ENCODE results near the gene HSF2BP.
"Not testable (repeated sequence)": the region's sequence is repeated elsewhere in the genome, so short reads cannot be mapped to it uniquely, and the experiment has no call there.

The HSF2BP gene

DNA sequence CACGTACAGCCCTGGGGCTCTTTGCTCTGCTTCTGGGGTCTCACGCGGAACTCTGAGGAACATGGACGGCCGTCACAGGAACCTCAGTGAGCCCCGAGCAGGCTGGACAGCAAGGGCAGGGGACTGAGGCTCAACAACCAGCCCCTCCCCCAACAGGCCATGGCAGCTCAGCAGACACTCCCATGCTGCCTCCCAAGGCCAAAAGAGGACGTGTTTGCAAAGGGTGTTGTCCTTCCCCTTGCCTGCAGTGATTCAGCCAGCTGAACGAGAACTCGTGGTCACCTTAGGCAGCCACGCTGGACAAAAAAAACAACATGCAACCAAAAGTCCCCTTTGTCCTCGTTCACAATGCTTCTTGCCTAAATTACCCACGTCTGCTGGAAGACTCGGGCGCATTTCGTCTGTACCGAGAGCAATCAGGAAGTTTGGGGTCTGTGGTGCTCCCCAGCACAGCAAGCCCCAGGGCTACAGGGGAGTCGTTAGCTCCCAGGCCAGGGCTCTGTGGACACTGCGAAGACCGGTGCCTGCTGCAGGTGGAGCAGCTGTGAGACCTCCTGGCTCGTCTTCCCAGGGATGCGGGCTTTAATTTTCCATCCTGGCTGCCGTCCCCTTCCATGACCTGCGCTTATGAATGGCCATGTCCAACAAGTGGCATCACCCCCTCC lies 156.7 kb downstream of the HSF2BP start:
- H3K36me3 ChIP-seq; H3K4me3 ChIP-seq (ENCODE audit: low read depth, low read length); H3K4me1 ChIP-seq: not testable (repeated sequence)

DNA sequence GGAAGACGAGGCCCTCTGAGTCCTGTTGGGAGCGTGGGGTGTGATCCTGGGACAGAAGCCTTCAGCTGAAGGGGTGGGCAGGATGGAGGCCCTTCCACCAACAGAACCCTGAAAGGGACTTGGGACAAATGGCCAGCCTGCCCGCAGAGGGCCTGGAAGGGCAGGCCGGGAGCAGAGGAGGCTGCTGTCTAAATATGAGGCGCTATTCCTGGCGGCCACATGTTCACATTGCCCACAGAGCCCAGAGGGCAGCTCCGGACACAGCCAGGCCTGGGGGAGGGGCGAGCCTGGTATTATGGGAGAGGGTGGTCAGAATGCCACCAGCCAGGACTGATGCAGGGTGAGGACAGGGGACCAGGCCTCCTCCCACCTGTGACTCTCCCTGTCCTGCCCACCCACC lies 160.4 kb downstream of the HSF2BP start:
- DNase-seq; H3K27me3 ChIP-seq; H3K4me1 ChIP-seq; H3K4me3 ChIP-seq (ENCODE audit: low read depth, low read length); H3K36me3 ChIP-seq; H3K9me3 ChIP-seq: not testable (repeated sequence)

More for the DNA sequence above, 156.7 kb downstream of the HSF2BP start:
- DNase-seq, H3K9me3 ChIP-seq, H3K27me3 ChIP-seq: not testable (repeated sequence)

DNA sequence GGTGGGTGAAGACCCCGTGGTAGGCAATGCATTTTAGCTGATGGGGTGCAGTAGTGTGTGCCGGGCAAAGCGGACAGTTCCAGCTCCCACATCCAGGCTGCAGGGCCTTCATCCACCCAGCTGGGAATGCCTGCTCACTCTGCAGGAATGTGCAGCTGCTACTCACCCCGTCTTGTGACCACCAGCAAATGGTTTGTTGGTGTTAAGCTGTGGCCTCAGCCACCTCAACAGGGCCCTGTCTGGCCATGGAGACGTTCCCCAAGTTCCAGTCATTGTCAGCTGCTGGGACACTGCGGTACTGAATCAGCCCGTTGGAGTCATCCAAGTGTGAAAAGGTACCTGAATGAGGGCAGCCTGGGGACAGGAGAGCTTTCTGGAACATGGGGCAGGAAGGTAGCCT lies 161.2 kb downstream of the HSF2BP start:
- not testable (repeated sequence) for H3K27me3 ChIP-seq; H3K4me1 ChIP-seq; DNase-seq; H3K36me3 ChIP-seq; H3K4me3 ChIP-seq (ENCODE audit: low read depth, low read length); H3K9me3 ChIP-seq

DNA sequence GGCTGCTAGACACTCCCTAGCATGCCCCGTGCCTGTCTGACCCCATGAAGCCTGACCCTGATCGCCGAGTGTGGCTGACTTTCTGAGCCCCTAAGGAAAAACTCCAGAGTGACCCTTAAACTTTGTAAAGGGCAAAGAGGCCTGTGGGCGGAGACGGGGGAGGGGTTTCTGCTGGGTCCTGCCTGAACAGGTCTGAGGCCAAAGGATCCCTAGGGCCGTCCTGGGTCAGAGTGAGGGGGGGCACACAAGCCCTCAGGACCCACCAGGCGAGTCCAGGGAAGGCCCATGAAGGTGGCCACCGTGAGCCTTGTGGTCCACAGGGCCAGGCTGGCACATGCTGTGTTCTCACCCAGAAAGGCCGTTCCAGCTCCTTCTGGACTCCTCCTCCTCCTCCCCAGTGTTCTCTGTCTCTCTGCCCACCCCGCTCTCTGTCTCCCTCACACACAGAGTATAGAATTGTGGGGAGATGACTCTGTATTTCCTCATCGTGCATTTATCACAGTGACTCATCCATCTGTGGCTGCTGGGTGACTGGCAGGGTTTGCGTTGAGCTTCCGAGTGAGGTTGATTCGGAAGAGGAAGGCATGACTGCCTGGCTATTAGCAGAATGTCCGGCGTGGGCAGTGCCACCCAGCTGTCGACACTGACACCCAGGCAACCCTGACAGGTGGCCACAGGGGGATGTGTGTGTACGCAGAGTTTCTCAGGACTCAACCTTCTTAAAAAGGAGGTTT lies 164.8 kb downstream of the HSF2BP start:
- not testable (repeated sequence) for H3K4me1 ChIP-seq; DNase-seq; H3K27me3 ChIP-seq; H3K4me3 ChIP-seq (ENCODE audit: low read depth, low read length); H3K9me3 ChIP-seq; H3K36me3 ChIP-seq

DNA sequence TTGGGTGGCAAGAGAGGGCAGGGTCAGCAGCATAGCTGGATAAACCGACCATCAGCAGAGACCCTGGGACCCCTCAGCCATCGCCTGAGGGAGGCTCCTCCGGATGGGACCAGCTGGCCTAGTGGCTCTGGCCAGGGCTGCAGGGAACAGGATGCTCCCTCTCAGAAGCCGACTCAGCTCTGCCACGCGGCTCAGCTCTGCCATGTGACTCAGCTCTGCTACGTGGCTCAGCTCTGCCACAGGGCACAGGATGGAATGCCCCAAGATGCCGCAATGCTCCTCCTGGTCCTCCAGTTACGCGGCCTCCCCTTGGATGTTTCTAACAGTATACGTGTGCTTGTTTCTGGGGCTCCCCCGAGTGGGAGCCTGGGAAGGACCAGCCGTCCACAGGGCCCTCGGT lies 165.8 kb downstream of the HSF2BP start:
- H3K36me3 ChIP-seq; DNase-seq; H3K27me3 ChIP-seq; H3K9me3 ChIP-seq; H3K4me3 ChIP-seq (ENCODE audit: low read depth, low read length); H3K4me1 ChIP-seq: not testable (repeated sequence)

- H3K4me1 ChIP-seq; H3K9me3 ChIP-seq; DNase-seq; H3K27me3 ChIP-seq; H3K36me3 ChIP-seq; H3K4me3 ChIP-seq (ENCODE audit: low read depth, low read length): not testable (repeated sequence)
Observed at GRCh38 chr21:43488235-43488634, 171.1 kb downstream of the HSF2BP start.

GRCh38 chr21:43486051-43486450 lies 173.2 kb downstream of the HSF2BP start:
- H3K4me1 ChIP-seq; H3K4me3 ChIP-seq (ENCODE audit: low read depth, low read length); H3K36me3 ChIP-seq; H3K9me3 ChIP-seq; DNase-seq; H3K27me3 ChIP-seq: not testable (repeated sequence)

DNA sequence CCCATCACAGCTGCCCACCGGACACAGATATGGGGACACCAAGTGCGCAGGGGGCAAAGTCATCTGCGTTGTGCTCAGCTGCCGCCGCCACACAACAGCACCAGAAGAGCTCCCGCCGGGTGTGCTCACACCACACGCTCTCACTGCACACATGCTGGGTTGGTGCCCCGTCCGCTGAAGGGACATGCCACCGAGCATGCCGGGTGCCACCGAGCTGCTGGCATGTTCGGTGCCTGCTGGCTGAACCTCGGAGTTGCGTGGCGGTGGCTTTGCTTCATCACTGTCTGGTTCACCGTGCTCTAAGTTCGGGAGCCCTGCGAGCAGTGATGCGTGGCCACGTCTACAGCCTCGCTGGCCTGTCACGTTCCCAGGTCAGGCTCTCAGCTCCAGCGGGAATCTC lies 174.3 kb downstream of the HSF2BP start:
- not testable (repeated sequence) for H3K27me3 ChIP-seq; H3K4me3 ChIP-seq (ENCODE audit: low read depth, low read length); H3K4me1 ChIP-seq; H3K9me3 ChIP-seq; DNase-seq; H3K36me3 ChIP-seq

DNA sequence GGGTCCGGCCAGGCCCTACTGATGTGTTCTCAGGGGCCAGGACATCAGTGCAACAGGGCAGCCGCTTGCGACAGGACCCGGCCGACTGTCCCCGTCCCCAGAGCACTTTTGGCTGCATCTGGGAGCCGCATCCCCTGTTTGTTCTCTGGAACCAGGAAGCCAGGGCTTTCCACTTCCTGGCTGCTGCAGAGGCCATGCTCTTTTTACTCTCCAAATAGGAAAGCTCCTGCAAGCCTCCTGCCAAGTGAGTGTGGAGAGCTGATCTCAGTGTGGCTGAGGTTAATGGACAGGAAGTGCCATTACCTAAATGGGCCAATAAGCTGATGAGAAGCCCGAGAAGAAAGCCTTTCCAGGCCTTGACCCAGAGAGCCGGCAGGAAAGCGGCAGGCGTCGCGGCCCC lies 180.1 kb downstream of the HSF2BP start:
- not testable (repeated sequence) for H3K27me3 ChIP-seq; H3K9me3 ChIP-seq; H3K4me1 ChIP-seq; DNase-seq; H3K36me3 ChIP-seq; H3K4me3 ChIP-seq (ENCODE audit: low read depth, low read length)
